8988T (cell line): Measurements from ENCODE around the gene SOHLH2.

Experiments used
- DNase-seq: peaks from one replicate; pipeline ENCODE4 v3.0.0; 2011

Gene SOHLH2

GRCh38 chr13:36175621-36176020 lies 38.7 kb downstream of the SOHLH2 start:
- DNase-seq, result no peak

- no peak for DNase-seq
Measured at GRCh38 chr13:36174923-36175322, 39.4 kb downstream of the SOHLH2 start.

- no peak for DNase-seq
Measured at GRCh38 chr13:36173571-36174322, 40.6 kb downstream of the SOHLH2 start.

GRCh38 chr13:36166046-36166445 lies 48.3 kb downstream of the SOHLH2 start:
- DNase-seq, result no peak

- no peak for DNase-seq
Measured at GRCh38 chr13:36163809-36164308, 50.5 kb downstream of the SOHLH2 start.

GRCh38 chr13:36163286-36163685 lies 51.1 kb downstream of the SOHLH2 start:
- DNase-seq, result no peak

GRCh38 chr13:36160297-36160696 lies 54.1 kb downstream of the SOHLH2 start:
- no peak for DNase-seq

GRCh38 chr13:36158611-36159010 lies 55.7 kb downstream of the SOHLH2 start:
- DNase-seq, result no peak

GRCh38 chr13:36157480-36157879 lies 56.9 kb downstream of the SOHLH2 start:
- no peak for DNase-seq

- no peak for DNase-seq
Measured at GRCh38 chr13:36154567-36155291, 59.6 kb downstream of the SOHLH2 start.

GRCh38 chr13:36151591-36151990 lies 62.8 kb downstream of the SOHLH2 start:
- no peak for DNase-seq

GRCh38 chr13:36148446-36148845 lies 65.9 kb downstream of the SOHLH2 start:
- DNase-seq, result no peak

- DNase-seq, result no peak
Measured at GRCh38 chr13:36147330-36147729, 67.0 kb downstream of the SOHLH2 start.

GRCh38 chr13:36146511-36147269 lies 67.7 kb downstream of the SOHLH2 start:
- DNase-seq, result no peak

GRCh38 chr13:36143738-36144137 lies 70.6 kb downstream of the SOHLH2 start:
- DNase-seq, result no peak

GRCh38 chr13:36142735-36143134 lies 71.6 kb downstream of the SOHLH2 start:
- DNase-seq, result no peak

- no peak for DNase-seq
Measured at GRCh38 chr13:36135876-36136275, 78.5 kb downstream of the SOHLH2 start.

- DNase-seq, result no peak
Measured at GRCh38 chr13:36134632-36135031, 79.7 kb downstream of the SOHLH2 start.

- no peak for DNase-seq
Measured at GRCh38 chr13:36133950-36134626, 80.3 kb downstream of the SOHLH2 start.

GRCh38 chr13:36132376-36132775 lies 82.0 kb downstream of the SOHLH2 start:
- DNase-seq, result no peak

- no peak for DNase-seq
Measured at GRCh38 chr13:36131931-36132297, 82.4 kb downstream of the SOHLH2 start.

- no peak for DNase-seq
Measured at GRCh38 chr13:36131222-36131930, 83.0 kb downstream of the SOHLH2 start, which contains the start of gene DCLK1. DCLK1 (minus strand) TSS chr13:36131382.
